Erythroblast (primary cell): ENCODE data around the gene GRIK4.

Source experiments
- GATA1 ChIP-seq: IDR thresholded peaks from 2 replicates; pipeline ENCODE4 v1.6.1; 2011; ENCODE audit warnings: low read depth, mild to moderate bottlenecking, control low read depth, low read length, moderate library complexity
- POLR2A ChIP-seq: IDR thresholded peaks from 2 replicates; pipeline ENCODE4 v1.6.1; 2011; ENCODE audit warnings: mild to moderate bottlenecking, low read length

GRCh38 chr11:120573756-120574354, 62.3 kb downstream of the GRIK4 start:
- TF ChIP-seq POLR2A = no peak
- TF ChIP-seq GATA1 = no peak
